HEK293 (cell line): ENCODE data around the gene SMC4.

Experiments
- CTCF ChIA-PET: fragments of 350-600 bp; formaldehyde crosslinking; extraction: SDS; loops from one replicate; lab custom pipeline; 2021; ENCODE audit warnings: antibody characterized with exemption; lab: Yijun Ruan, JAX
- POLR2A ChIA-PET: fragments of 300-600 bp; formaldehyde crosslinking; extraction: SDS; loops from one replicate; lab custom pipeline; 2020; ENCODE audit warnings: antibody characterized with exemption, inconsistent platforms; lab: Yijun Ruan, JAX
- H3K27ac ChIP-seq: fragments of 200-500 bp; sonication (Bioruptor generic); 2 replicates; pipeline ENCODE4 v1.5.1; 2014; ENCODE audit warnings: low read depth, low read length, control low read depth, inconsistent platforms; ENCODE audit errors: extremely low read depth
- H3K36me3 ChIP-seq, 2 experiments: fragments of 200-500 bp in 1 of 2; sonication (Bioruptor generic) in 1 of 2; 1 replicate in 1 of 2; 2 replicates in 1 of 2; pipeline ENCODE4 v1.5.1; 2014 to 2017; ENCODE audit warnings: inconsistent platforms in 2 of 2, low read length in 2 of 2; ENCODE audit not compliant: control insufficient read depth in 2 of 2, insufficient read depth in 1 of 2
- H3K4me1 ChIP-seq: fragments of 200-500 bp; sonication (Bioruptor generic); 2 replicates; pipeline ENCODE4 v1.5.1; 2014; ENCODE audit warnings: mild to moderate bottlenecking, low read length, inconsistent platforms; ENCODE audit not compliant: control insufficient read depth, insufficient read depth
- H3K4me3 ChIP-seq: 2 replicates; pipeline ENCODE4 v1.5.1; 2011; ENCODE audit warnings: low read depth, mild to moderate bottlenecking, control low read depth, low read length, moderate library complexity
- H3K9me3 ChIP-seq: fragments of 200-500 bp; sonication (Bioruptor generic); 2 replicates; pipeline ENCODE4 v1.5.1; 2014; ENCODE audit warnings: low read depth, low read length, inconsistent platforms; ENCODE audit not compliant: control insufficient read depth, insufficient read depth
- BCL11B ChIP-seq: fragments of 450-650 bp; formaldehyde crosslinking; IDR thresholded peaks from 2 replicates; pipeline ENCODE4 v1.5.1; 2016; ENCODE audit warnings: low read depth, missing biosample characterization, missing genetic modification characterization
- FEZF1 ChIP-seq: fragments of 450-650 bp; formaldehyde crosslinking; IDR thresholded peaks from 2 replicates; pipeline ENCODE4 v1.5.1; 2016; ENCODE audit warnings: missing biosample characterization, missing genetic modification characterization
- HOXC10 ChIP-seq: sonication (generic); formaldehyde crosslinking; IDR thresholded peaks from 2 replicates; pipeline ENCODE4 v1.8.1; 2023; ENCODE audit warnings: mild to moderate bottlenecking, missing genetic modification reagents
- KLF10 ChIP-seq: fragments of 450-650 bp; IDR thresholded peaks from 2 replicates; pipeline ENCODE4 v1.5.1; 2018; ENCODE audit warnings: missing biosample characterization, mild to moderate bottlenecking, missing genetic modification characterization
- MYNN ChIP-seq: fragments of 450-650 bp; formaldehyde crosslinking; IDR thresholded peaks from 2 replicates; pipeline ENCODE4 v1.5.1; 2016; ENCODE audit warnings: missing biosample characterization, missing genetic modification characterization, borderline replicate concordance
- OSR2 ChIP-seq: fragments of 450-650 bp; formaldehyde crosslinking; IDR thresholded peaks from 2 replicates; pipeline ENCODE4 v1.5.1; 2016; ENCODE audit warnings: missing biosample characterization, missing genetic modification characterization
- SCRT2 ChIP-seq: fragments of 450-650 bp; formaldehyde crosslinking; IDR thresholded peaks from 2 replicates; pipeline ENCODE4 v1.5.1; 2016; ENCODE audit warnings: missing biosample characterization, missing genetic modification characterization
- SP7 ChIP-seq: fragments of 450-650 bp; formaldehyde crosslinking; IDR thresholded peaks from 2 replicates; pipeline ENCODE4 v1.5.1; 2016; ENCODE audit warnings: missing biosample characterization, missing genetic modification characterization
- ZBTB8A ChIP-seq: fragments of 450-650 bp; formaldehyde crosslinking; IDR thresholded peaks from 2 replicates; pipeline ENCODE4 v1.5.1; 2016; ENCODE audit warnings: missing biosample characterization, missing genetic modification characterization
- ZNF114 ChIP-seq: fragments of 450-650 bp; formaldehyde crosslinking; IDR thresholded peaks from 2 replicates; pipeline ENCODE4 v1.5.0; 2017; ENCODE audit warnings: missing biosample characterization, missing genetic modification characterization
- ZNF132 ChIP-seq: fragments of 450-650 bp; formaldehyde crosslinking; IDR thresholded peaks from 2 replicates; pipeline ENCODE4 v1.5.1; 2017; ENCODE audit warnings: missing biosample characterization, missing genetic modification characterization, borderline replicate concordance
- ZNF2 ChIP-seq: fragments of 450-650 bp; formaldehyde crosslinking; IDR thresholded peaks from 2 replicates; pipeline ENCODE4 v1.5.1; 2016; ENCODE audit warnings: missing biosample characterization, missing genetic modification characterization
- ZNF211 ChIP-seq: fragments of 450-650 bp; formaldehyde crosslinking; IDR thresholded peaks from 2 replicates; pipeline ENCODE4 v1.5.1; 2016; ENCODE audit warnings: low read depth, missing biosample characterization, missing genetic modification characterization
- ZNF335 ChIP-seq: fragments of 450-650 bp; formaldehyde crosslinking; conservative IDR thresholded peaks from 2 replicates; pipeline ENCODE4 v1.5.1; 2016; ENCODE audit warnings: missing biosample characterization, missing genetic modification characterization
- ZNF341 ChIP-seq: fragments of 450-650 bp; formaldehyde crosslinking; IDR thresholded peaks from 2 replicates; pipeline ENCODE4; 2016; ENCODE audit warnings: low read depth, missing biosample characterization, missing genetic modification characterization
- ZNF350 ChIP-seq: fragments of 450-650 bp; formaldehyde crosslinking; IDR thresholded peaks from 2 replicates; pipeline ENCODE4 v1.5.0; 2017; ENCODE audit warnings: missing biosample characterization, mild to moderate bottlenecking, missing genetic modification characterization
- ZNF473 ChIP-seq: fragments of 450-650 bp; formaldehyde crosslinking; IDR thresholded peaks from 2 replicates; pipeline ENCODE4 v1.5.1; 2017; ENCODE audit warnings: missing biosample characterization, missing genetic modification characterization
- ZNF626 ChIP-seq: fragments of 450-650 bp; sonication (Bioruptor Pico); formaldehyde crosslinking; IDR thresholded peaks from 2 replicates; pipeline ENCODE4 v1.5.1; 2018; ENCODE audit warnings: missing biosample characterization, missing genetic modification characterization, inconsistent platforms
- ZNF747 ChIP-seq: fragments of 450-650 bp; formaldehyde crosslinking; IDR thresholded peaks from 2 replicates; pipeline ENCODE4 v1.5.1; 2016; ENCODE audit warnings: missing biosample characterization, missing genetic modification characterization
- TF ChIP-seq, protein P1 (sequence below): fragments of 450-650 bp; formaldehyde crosslinking; IDR thresholded peaks from 2 replicates; pipeline ENCODE4 v1.5.1; 2016; ENCODE audit warnings: missing biosample characterization, missing genetic modification characterization
- TF ChIP-seq, protein P2 (sequence below): fragments of 450-650 bp; formaldehyde crosslinking; IDR thresholded peaks from 2 replicates; pipeline ENCODE4 v1.5.1; 2017; ENCODE audit warnings: missing biosample characterization, missing genetic modification characterization
- TF ChIP-seq, protein P3 (sequence below): fragments of 450-650 bp; IDR thresholded peaks from 2 replicates; pipeline ENCODE4 v1.5.1; 2018; ENCODE audit warnings: missing biosample characterization, mild to moderate bottlenecking, missing genetic modification characterization
- TF ChIP-seq, protein P4 (sequence below): fragments of 450-650 bp; formaldehyde crosslinking; IDR thresholded peaks from 2 replicates; pipeline ENCODE4 v1.5.1; 2016; ENCODE audit warnings: missing biosample characterization, missing genetic modification characterization

SMC4 gene

DNA sequence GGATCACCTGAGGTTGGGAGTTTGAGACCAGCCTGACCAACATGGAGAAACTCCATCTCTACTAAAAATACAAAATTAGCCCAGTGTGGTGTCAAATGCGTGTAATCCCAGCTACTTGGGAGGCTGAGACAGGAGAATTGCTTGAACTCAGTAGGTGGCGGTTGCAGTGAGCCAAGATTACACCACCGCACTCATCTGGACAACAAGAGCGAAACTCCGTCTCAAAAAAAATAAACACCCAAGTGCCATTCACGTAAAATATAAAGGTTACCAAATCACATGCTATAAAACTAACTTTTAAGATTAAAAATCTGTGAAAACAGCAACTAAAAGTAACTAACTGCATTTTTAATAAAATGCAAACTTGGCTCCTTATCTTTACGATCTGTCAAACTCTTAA, 41.2 kb downstream of the SMC4 start (continued):
- TF ChIP-seq, protein P1, sequence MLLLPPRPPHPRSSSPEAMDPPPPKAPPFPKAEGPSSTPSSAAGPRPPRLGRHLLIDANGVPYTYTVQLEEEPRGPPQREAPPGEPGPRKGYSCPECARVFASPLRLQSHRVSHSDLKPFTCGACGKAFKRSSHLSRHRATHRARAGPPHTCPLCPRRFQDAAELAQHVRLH (tag by site-specific recombination): peak; percentile 70
- TF ChIP-seq SCRT2 (no peak), ZNF2 (tag by site-specific recombination) (no peak), BCL11B (tag by site-specific recombination) (peak; percentile 90), OSR2 (peak; percentile 96), FEZF1 (tag by site-specific recombination) (peak; percentile 96), MYNN (tag by site-specific recombination) (no peak), KLF10 (tag by site-specific recombination) (0 out of 2 replicates have a peak, but pooled peaks have one; percentile 28), ZNF747 (tag by site-specific recombination) (no peak), ZNF132 (tag by site-specific recombination) (no peak), ZNF335 (peak; percentile 69), ZNF211 (no peak), ZNF341 (no peak), HOXC10 (CRISPR knock-in tag) (no peak), ZNF626 (tag by site-specific recombination) (no peak), SP7 (tag by site-specific recombination) (peak; percentile 61; the same call in 1 of the 2 replicates), ZBTB8A (tag by site-specific recombination) (peak; percentile 49; the same call in 1 of the 2 replicates), ZNF114 (tag by site-specific recombination) (no peak)
- TF ChIP-seq, protein P2, sequence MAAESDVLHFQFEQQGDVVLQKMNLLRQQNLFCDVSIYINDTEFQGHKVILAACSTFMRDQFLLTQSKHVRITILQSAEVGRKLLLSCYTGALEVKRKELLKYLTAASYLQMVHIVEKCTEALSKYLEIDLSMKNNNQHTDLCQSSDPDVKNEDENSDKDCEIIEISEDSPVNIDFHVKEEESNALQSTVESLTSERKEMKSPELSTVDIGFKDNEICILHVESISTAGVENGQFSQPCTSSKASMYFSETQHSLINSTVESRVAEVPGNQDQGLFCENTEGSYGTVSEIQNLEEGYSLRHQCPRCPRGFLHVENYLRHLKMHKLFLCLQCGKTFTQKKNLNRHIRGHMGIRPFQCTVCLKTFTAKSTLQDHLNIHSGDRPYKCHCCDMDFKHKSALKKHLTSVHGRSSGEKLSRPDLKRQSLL (tag by site-specific recombination): peak; percentile 73; the same call in 1 of the 2 replicates
- TF ChIP-seq, protein P3, sequence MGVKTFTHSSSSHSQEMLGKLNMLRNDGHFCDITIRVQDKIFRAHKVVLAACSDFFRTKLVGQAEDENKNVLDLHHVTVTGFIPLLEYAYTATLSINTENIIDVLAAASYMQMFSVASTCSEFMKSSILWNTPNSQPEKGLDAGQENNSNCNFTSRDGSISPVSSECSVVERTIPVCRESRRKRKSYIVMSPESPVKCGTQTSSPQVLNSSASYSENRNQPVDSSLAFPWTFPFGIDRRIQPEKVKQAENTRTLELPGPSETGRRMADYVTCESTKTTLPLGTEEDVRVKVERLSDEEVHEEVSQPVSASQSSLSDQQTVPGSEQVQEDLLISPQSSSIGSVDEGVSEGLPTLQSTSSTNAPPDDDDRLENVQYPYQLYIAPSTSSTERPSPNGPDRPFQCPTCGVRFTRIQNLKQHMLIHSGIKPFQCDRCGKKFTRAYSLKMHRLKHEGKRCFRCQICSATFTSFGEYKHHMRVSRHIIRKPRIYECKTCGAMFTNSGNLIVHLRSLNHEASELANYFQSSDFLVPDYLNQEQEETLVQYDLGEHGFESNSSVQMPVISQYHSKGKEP (tag by site-specific recombination): peak; percentile 84
- TF ChIP-seq, all 188 proteins: peak for 43

DNA sequence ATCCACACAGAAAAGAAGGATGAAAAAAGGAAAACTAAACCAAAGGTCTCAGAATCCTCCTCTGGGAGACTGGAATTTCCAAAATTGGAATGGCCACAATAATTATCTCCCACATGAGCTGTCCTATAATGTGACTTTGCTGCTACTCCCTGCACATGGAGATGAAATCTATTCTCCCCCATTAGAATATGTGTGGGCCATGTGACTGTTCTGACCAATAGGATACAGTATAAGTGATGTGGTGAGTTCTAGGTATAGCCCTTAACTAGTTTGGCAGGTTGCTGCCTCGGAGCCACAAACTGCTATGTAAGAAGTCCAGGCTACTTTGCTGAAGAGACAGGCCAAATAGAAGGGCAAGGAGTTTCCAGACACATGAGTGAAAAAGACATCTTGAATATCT, 45.0 kb downstream of the SMC4 start:
- Histone ChIP-seq H3K4me1 (0 out of 2 replicates have a peak, but pooled peaks cover 2% of the 10 kb centered on the region), H3K9me3 (no peaks in the 10 kb centered on the region), H3K36me3 (peaks cover 3 to 24% of the 10 kb centered on the region in 2 experiments; a peak in 2 of 3 replicates), H3K27ac (no peak overlapping the region), H3K4me3 (no peak overlapping the region)
- POLR2A ChIA-PET: no interaction called here
- TF ChIP-seq ZNF473 (tag by site-specific recombination): no peak
- TF ChIP-seq, protein P4, sequence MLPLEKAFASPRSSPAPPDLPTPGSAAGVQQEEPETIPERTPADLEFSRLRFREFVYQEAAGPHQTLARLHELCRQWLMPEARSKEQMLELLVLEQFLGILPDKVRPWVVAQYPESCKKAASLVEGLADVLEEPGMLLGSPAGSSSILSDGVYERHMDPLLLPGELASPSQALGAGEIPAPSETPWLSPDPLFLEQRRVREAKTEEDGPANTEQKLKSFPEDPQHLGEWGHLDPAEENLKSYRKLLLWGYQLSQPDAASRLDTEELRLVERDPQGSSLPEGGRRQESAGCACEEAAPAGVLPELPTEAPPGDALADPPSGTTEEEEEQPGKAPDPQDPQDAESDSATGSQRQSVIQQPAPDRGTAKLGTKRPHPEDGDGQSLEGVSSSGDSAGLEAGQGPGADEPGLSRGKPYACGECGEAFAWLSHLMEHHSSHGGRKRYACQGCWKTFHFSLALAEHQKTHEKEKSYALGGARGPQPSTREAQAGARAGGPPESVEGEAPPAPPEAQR (tag by site-specific recombination): no peak
- TF ChIP-seq ZNF350 (tag by site-specific recombination): no peak
- TF ChIP-seq SCRT2: no peak
- no peak for TF ChIP-seq MYNN (tag by site-specific recombination)
- CTCF ChIA-PET: interaction anchor here (0.7 kb wide), 1 partner anchor 42 kb away, joined by 3 read pairs; no protein-coding TSS in a partner anchor
